Fibroblast of lung (primary cell): ENCODE measurements around the gene ARL6IP5.

ENCODE experiments used
- CTCF ChIP-seq, 2 donors: IDR thresholded peaks in 1 of 2; conservative IDR thresholded peaks in 1 of 2; 1 replicate in 1 of 2; 2 replicates in 1 of 2; pipeline ENCODE4 v1.5.1; 2011 to 2012; ENCODE audit warnings: low read length in 2 of 2, control low read depth in 1 of 2, inconsistent platforms in 1 of 2, low read depth in 1 of 2, mild to moderate bottlenecking in 1 of 2
- EZH2 ChIP-seq: IDR thresholded peaks from 2 replicates; pipeline ENCODE4 v1.5.1; 2012; ENCODE audit warnings: low read length, control low read depth, mild to moderate bottlenecking; ENCODE audit errors: missing control alignments

DNA sequence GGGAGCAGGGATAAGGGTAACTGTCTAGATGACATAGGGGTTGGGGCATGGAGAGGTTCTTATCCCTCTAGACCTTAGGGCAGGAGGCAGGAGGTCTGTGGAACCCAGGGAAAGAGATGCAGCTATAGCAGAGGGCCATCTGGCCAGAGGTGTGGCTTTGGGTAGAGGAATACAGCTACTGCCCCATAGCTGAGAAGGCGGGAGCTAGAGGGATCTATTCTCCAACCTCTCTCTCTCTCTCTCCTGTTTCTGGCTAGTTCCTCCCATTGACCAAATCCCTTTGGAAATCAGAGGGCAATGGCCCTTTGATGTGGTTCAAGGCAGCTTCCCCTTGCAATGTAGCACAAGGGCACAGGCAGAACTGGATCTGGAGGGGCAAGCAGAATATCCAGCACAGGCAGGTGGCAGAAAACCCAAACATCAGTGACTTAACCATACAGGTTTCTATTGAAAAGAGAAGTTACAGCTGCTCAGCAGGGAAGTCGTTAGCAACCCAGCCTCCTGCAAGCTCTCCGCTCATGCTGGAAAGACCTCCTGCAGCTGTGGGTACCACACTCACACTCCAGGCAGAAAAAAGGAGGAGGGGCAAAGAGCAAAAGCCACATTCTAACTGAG is 60.0 kb downstream of the ARL6IP5 start:
- no peak for TF ChIP-seq CTCF (conservative IDR thresholded peaks at IDR 0.05 in 1 of 2, IDR thresholded peaks at IDR 0.05 in 1 of 2; ENCODE audit: low read depth in 1 of 2, low read length in 2 of 2)
- TF ChIP-seq EZH2: no peak
